Stimulated activated CD8-positive, alpha-beta memory T cell treated with anti-CD3 and anti-CD28 coated beads, Interleukin-7, amount 100 ng/mL, for 48 hours (primary cell): ENCODE measurements around the gene CRYBG3.

Experiments used
- DNase-seq, 2 donors: peaks; one replicate each; pipeline ENCODE4 v3.0.0-alpha.2; 2020; ENCODE audit warnings: low read depth in 1 of 2; ENCODE audit errors: extremely low read depth in 1 of 2

CRYBG3 gene

DNA sequence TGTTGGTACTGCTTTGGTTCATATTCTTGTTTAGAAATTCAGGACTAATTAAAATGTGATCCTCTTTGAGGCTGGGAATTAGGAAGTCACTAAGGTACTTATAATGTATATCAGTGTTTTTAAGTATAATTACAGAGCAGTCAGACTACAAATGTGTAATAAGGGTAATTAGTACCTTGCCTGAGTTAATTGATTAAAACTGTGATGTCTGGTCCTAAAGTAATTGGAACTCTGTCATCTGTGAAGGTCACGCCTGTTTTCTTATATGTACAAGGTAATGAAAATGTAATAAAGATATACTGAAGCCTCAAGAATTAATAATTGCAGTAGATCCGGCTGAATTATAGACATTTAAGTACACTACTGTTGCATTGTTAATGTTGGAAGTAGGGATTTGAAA lies 117.6 kb downstream of the CRYBG3 start:
- no peak for DNase-seq

- no peak for DNase-seq
Observed at GRCh38 chr3:97940034-97940433, 118.2 kb downstream of the CRYBG3 start.

- no peak for DNase-seq
Observed at GRCh38 chr3:97942801-97943546, 121.2 kb downstream of the CRYBG3 start.

DNA sequence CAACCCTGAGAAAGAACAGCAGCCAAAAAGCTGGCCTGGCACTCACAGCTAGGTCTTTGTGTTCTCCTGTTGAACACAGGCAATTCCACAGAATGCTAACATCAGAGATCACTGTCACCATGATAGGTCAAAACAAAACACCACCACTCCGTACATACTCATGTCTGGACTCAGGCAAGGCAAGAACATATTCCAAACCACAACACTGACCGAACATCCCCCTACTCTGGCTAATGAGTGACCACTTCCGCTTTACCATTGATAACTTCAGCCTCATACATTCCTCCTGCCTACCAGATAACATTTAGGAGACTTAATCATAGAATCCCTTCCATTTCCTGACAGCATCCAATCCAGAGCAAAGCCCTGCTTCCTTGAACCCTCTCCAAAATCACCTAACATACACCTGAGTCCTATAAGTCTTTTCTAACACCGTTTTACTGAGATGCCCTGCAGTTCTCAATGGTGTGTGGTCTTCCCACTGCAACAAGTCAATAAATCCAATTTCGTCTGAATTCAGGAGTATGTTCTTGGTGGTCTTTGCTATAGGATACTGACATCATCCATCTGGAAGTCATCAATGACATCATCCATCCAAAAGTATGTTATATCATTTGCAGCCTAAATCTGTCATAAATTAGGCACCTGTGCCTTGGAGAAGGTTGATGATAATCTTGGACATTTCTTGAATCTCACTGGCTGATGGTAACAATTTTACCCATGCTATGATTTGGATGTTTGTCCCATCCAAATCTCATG lies 126.7 kb downstream of the CRYBG3 start:
- DNase-seq = no peak

- no peak for DNase-seq
Observed at GRCh38 chr3:97949110-97949485, 127.3 kb downstream of the CRYBG3 start.

- DNase-seq = no peak
Observed at GRCh38 chr3:97949743-97950142, 127.9 kb downstream of the CRYBG3 start.

- DNase-seq = no peak
Observed at GRCh38 chr3:97950360-97950759, 128.5 kb downstream of the CRYBG3 start.

GRCh38 chr3:97952280-97952679 lies 130.5 kb downstream of the CRYBG3 start:
- no peak for DNase-seq

GRCh38 chr3:97952872-97953271 lies 131.1 kb downstream of the CRYBG3 start:
- no peak for DNase-seq

GRCh38 chr3:97954228-97954827 lies 132.5 kb downstream of the CRYBG3 start:
- no peak for DNase-seq

- DNase-seq = no peak
Observed at GRCh38 chr3:97956051-97956450, 134.2 kb downstream of the CRYBG3 start.

DNA sequence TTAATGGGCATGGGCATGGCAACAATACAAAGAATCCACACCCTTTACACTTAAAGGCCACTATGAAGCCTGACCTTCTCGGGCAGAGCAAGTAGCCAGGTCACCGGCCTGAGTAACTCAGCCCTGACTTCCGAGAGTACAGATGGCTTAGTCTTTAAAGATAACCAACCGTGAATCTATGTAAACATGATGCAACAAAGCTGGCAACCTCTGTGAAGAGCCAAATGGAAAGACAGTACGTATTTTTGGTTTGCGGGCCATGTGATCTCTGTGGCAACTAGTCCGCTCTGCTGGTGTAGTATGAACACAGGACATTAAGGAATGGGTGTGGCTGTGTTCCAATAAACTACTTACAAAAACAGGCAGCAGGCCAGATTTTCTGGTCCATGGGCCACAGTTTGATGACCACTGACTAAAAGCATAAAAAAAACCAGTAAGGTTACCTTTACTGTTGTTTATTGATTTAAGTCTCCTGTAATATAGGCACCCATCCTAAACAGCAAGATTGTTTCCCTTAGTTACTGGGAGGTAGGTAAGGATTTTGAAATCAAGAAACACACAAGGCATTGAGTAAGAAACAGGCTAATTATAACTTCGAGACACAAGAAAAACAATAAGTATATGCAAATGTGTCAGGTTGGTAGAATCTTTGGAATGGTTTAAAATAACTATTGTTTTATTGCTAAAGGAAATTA lies 136.0 kb downstream of the CRYBG3 start:
- no peak for DNase-seq

GRCh38 chr3:97958396-97958795 lies 136.6 kb downstream of the CRYBG3 start:
- DNase-seq = no peak

DNA sequence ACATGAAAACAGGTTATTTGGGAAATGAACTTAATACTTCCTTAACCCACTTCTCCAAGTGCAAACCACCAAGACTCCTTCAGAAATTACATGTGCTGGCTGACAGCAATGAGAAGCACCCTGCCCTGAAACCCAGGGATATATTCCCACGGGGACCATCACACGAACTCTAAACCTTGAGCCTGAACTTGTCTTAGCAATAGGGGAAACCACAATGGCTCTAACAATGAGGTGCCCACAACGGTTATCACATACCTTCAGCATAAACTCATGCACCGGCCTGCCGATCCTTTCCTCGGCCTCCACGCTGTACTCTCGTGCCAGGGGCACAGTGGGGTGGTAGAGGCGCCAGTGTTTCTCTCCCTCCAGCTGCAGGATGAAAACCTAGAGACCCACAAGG lies 137.0 kb downstream of the CRYBG3 start:
- DNase-seq = no peak

DNA sequence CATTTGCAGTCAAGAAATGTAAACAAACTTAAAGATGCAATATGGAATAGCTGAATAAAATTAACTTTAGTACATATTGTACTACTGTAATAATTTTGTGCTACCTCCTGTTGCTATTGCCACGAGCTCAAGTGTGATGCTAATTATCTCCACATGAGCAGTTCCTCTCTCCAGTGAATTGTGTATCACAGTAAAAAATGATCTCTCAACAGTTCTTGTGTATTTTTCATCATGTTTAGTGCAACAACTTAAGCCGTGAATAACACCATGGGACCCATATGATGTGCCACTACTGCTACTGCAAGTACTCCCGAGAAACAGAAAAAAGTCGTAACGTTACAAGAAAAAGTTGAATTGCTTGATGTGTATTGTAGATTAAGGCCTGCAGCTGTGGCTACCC lies 138.1 kb downstream of the CRYBG3 start:
- no peak for DNase-seq

DNA sequence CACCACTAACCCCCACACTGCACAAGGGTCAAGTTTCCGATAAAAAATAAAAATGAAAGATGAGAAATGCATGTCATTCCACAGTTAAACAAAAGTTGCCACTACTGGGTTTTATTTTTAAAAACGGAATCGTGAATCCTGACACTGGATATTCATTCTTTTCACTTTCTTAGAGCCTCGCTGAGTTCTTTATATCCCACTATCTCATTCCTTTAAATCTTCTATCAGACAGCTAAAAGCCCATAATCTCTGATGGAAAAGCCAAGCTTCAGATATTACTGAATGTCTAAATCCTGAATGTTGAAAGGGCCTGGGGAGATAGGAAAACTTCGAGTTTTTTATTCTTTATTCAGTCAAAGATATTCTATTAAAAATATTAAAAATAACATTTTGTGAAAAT lies 138.7 kb downstream of the CRYBG3 start:
- DNase-seq = no peak

- DNase-seq = no peak
Observed at GRCh38 chr3:97960993-97961766, 139.4 kb downstream of the CRYBG3 start.

GRCh38 chr3:97967966-97968365 lies 146.2 kb downstream of the CRYBG3 start:
- no peak for DNase-seq

DNA sequence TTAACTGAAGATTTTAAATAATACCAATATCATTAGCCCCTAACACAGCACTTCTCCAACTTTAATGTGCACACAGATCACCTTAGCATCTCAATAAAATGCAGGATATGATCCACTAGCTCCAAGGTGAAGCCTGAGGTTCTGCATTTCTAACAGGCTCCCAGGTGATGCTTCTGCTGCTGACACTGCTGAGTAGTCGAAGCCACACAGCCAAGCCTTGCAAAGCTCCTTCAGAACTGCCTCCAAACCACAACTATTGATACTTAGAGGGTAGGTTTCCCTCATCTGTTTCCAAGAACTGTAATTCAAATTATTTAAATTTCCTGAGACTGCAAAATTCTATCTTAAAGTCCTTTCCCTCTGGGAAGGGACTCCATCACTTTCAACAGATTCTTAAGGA lies 146.6 kb downstream of the CRYBG3 start:
- no peak for DNase-seq

DNA sequence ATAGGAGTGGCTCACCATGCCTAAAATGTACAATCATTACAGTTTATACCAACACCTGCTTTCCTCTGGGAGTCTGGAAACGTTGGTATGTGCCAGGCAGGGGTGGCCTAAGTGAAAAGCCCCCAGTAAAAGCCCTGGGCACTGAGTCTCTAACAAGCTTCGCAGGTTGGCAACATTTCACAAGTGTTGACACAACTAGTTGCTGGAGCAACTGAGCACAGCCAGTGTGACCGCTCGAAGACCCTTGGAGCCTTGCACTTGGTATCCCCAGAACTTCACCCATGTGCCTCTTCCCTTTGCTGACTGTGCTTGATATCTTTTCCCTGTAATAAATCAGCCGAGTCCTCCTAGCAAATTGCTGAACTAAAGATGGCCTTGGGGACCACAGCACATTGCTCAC lies 147.7 kb downstream of the CRYBG3 start:
- no peak for DNase-seq

GRCh38 chr3:97970156-97970555 lies 148.3 kb downstream of the CRYBG3 start:
- DNase-seq = no peak
